ENCODE measurements around the gene CFAP54. TPM values are rescaled to one million over a fixed set of nuclear protein-coding genes. Genes with fewer than 3 reads are reported as not detected.

CFAP54 gene
- total and polyA plus RNA-seq, 2 donors from 2014 or later, result 0.13 to 6.6 TPM

DNA sequence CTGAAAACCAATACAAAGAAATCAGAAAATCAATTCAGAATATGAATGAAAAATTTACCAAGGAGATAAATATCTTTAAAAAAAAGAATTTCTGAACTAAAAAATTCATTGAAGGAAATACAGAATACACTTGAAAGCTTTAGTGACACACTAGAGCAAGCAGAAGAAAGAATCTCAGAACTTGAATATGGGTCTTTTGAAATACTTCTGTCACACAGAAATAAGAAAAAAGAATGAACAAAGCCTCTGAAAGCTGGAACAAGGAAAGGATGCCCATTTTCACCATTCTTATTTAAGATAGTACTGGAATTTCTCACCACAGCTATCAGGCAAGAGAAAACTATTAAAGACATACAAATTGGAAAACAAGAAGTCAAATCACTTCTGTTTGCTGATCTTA is 314.6 kb downstream of the CFAP54 start:
- H3K9ac ChIP-seq (ENCODE audit: low read length in 3 of 3), result no peak overlapping the region
- intact Hi-C loops (cut with DNase I), result no loop called here
- no peaks in the 10 kb centered on the region for H3K4me1 ChIP-seq (ENCODE audit: control insufficient read depth in 2 of 3, insufficient read depth in 2 of 3, low read depth in 1 of 3, low read length in 3 of 3)
- no peak overlapping the region for H3K27ac ChIP-seq (ENCODE audit: low read depth in 2 of 2, low read length in 2 of 2)
- DNase-seq, result no peak
- peaks cover 0 to 4% (median 0%) of the 10 kb centered on the region in 3 donors for H3K9me3 ChIP-seq (ENCODE audit: control insufficient read depth in 2 of 3, insufficient read depth in 1 of 3, low read length in 3 of 3)
- no peaks in the 10 kb centered on the region for H3K36me3 ChIP-seq (ENCODE audit: control insufficient read depth in 2 of 3, insufficient read depth in 3 of 3, low read length in 3 of 3)
- H3K4me3 ChIP-seq (ENCODE audit: low read length in 3 of 3), result no peak overlapping the region
- no peaks in the 10 kb centered on the region for H3K27me3 ChIP-seq (ENCODE audit: control insufficient read depth, insufficient read depth, low read length)
- FAIRE-seq, result no peak
- TF ChIP-seq, protein P1, sequence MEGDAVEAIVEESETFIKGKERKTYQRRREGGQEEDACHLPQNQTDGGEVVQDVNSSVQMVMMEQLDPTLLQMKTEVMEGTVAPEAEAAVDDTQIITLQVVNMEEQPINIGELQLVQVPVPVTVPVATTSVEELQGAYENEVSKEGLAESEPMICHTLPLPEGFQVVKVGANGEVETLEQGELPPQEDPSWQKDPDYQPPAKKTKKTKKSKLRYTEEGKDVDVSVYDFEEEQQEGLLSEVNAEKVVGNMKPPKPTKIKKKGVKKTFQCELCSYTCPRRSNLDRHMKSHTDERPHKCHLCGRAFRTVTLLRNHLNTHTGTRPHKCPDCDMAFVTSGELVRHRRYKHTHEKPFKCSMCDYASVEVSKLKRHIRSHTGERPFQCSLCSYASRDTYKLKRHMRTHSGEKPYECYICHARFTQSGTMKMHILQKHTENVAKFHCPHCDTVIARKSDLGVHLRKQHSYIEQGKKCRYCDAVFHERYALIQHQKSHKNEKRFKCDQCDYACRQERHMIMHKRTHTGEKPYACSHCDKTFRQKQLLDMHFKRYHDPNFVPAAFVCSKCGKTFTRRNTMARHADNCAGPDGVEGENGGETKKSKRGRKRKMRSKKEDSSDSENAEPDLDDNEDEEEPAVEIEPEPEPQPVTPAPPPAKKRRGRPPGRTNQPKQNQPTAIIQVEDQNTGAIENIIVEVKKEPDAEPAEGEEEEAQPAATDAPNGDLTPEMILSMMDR (IDR thresholded peaks at IDR 0.05; ENCODE audit: borderline replicate concordance, extremely low read depth, insufficient read depth), result no peak

DNA sequence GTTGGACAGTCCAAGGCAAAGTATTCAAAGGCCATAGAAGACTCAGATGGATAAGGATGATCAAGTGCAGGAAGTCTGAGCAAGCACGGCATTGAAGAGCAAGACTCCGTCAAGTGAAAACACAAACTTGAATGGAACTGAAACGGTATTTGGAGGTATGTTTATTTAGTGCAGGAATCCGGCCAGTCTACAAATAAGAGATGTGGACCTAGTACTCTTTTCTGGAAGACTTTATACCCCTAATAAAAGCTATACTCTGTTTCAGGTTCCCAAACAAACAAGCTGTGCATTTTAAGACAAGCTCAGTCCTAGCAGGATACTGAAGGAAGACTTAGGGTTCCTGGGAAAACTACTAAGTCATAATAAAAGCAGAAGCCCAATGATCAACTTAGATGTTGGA is 316.9 kb downstream of the CFAP54 start:
- H3K36me3 ChIP-seq (ENCODE audit: control insufficient read depth in 2 of 3, insufficient read depth in 3 of 3, low read length in 3 of 3), result no peaks in the 10 kb centered on the region
- H3K9ac ChIP-seq (ENCODE audit: low read length in 3 of 3), result no peak overlapping the region
- FAIRE-seq (no peak), DNase-seq (no peak)
- no peaks in the 10 kb centered on the region for H3K4me1 ChIP-seq (ENCODE audit: control insufficient read depth in 2 of 3, insufficient read depth in 2 of 3, low read depth in 1 of 3, low read length in 3 of 3)
- no peak overlapping the region for H3K27ac ChIP-seq (ENCODE audit: low read depth in 2 of 2, low read length in 2 of 2)
- H3K9me3 ChIP-seq (ENCODE audit: control insufficient read depth in 2 of 3, insufficient read depth in 1 of 3, low read length in 3 of 3), result peaks cover 0 to 4% (median 0%) of the 10 kb centered on the region in 3 donors
- TF ChIP-seq, protein P1 (IDR thresholded peaks at IDR 0.05; ENCODE audit: borderline replicate concordance, extremely low read depth, insufficient read depth), result no peak
- intact Hi-C loops (cut with DNase I), result no loop called here
- no peak overlapping the region for H3K4me3 ChIP-seq (ENCODE audit: low read length in 3 of 3)
- H3K27me3 ChIP-seq (ENCODE audit: control insufficient read depth, insufficient read depth, low read length), result no peaks in the 10 kb centered on the region

DNA sequence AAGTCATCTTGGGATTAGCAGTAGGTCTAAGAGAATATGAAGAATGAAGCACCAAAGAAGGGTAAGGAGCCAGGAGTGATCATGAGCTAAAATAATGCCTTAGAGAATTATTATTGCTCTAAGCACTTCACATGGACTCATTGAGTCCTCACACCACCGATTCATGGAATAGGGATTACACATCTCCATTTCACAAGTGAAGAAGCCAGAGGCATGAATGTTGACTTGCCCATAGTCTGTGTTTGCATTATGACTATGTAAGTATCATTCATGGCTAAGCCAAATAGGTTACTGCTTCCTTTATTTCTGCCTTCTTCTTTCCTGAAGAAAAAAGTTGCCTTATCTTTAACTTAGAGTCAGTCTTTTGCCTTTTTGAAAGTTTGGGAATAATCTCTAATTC is 318.4 kb downstream of the CFAP54 start:
- TF ChIP-seq, protein P1 (IDR thresholded peaks at IDR 0.05; ENCODE audit: borderline replicate concordance, extremely low read depth, insufficient read depth), result no peak
- H3K36me3 ChIP-seq (ENCODE audit: control insufficient read depth in 2 of 3, insufficient read depth in 3 of 3, low read length in 3 of 3), result no peaks in the 10 kb centered on the region
- no peaks in the 10 kb centered on the region for H3K27me3 ChIP-seq (ENCODE audit: control insufficient read depth, insufficient read depth, low read length)
- H3K4me1 ChIP-seq (ENCODE audit: control insufficient read depth in 2 of 3, insufficient read depth in 2 of 3, low read depth in 1 of 3, low read length in 3 of 3), result no peaks in the 10 kb centered on the region
- FAIRE-seq (no peak), DNase-seq (no peak)
- no peak overlapping the region for H3K27ac ChIP-seq (ENCODE audit: low read depth in 2 of 2, low read length in 2 of 2)
- intact Hi-C loops (cut with DNase I), result no loop called here
- no peak overlapping the region for H3K9ac ChIP-seq (ENCODE audit: low read length in 3 of 3)
- H3K4me3 ChIP-seq (ENCODE audit: low read length in 3 of 3), result no peak overlapping the region
- peaks cover 0 to 4% (median 0%) of the 10 kb centered on the region in 3 donors for H3K9me3 ChIP-seq (ENCODE audit: control insufficient read depth in 2 of 3, insufficient read depth in 1 of 3, low read length in 3 of 3)

DNA sequence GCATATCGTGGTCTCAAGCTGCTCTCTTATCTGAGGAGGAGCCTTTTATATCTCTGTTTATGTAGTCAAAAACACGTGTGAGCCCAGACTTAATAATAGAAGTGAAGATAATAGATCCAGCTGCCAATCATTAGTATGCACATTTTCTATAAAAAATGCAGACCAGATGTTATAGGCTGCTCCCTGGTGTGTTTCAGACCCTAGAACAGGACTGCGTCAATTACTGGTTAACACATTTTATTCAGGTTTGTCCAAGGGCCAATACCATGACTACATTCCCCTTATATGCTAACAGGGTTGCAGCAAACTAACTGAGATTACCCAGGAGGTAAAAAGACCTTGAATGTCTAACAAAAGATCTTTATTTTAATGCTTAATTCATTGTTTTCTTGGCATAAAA is 319.2 kb downstream of the CFAP54 start:
- DNase-seq, result no peak
- no peaks in the 10 kb centered on the region for H3K27me3 ChIP-seq (ENCODE audit: control insufficient read depth, insufficient read depth, low read length)
- no peak for FAIRE-seq
- no peaks in the 10 kb centered on the region for H3K9me3 ChIP-seq (ENCODE audit: control insufficient read depth in 2 of 3, insufficient read depth in 1 of 3, low read length in 3 of 3)
- H3K4me1 ChIP-seq (ENCODE audit: control insufficient read depth in 2 of 3, insufficient read depth in 2 of 3, low read depth in 1 of 3, low read length in 3 of 3), result no peaks in the 10 kb centered on the region
- no peak overlapping the region for H3K4me3 ChIP-seq (ENCODE audit: low read length in 3 of 3)
- TF ChIP-seq, protein P1 (IDR thresholded peaks at IDR 0.05; ENCODE audit: borderline replicate concordance, extremely low read depth, insufficient read depth), result no peak
- intact Hi-C loops (cut with DNase I), result no loop called here
- H3K36me3 ChIP-seq (ENCODE audit: control insufficient read depth in 2 of 3, insufficient read depth in 3 of 3, low read length in 3 of 3), result no peaks in the 10 kb centered on the region
- H3K27ac ChIP-seq (ENCODE audit: low read depth in 2 of 2, low read length in 2 of 2), result no peak overlapping the region
- H3K9ac ChIP-seq (ENCODE audit: low read length in 3 of 3), result no peak overlapping the region

Data from kidney (tissue), 14 donors.